Suppressor macrophage treated with lipopolysaccharide for 1 hour (primary cell): Measurements from ENCODE around the gene ICA1.
A peak's percentile ranks its signal among the peaks of the same experiment; 100 is the strongest.

ENCODE experiments used
- DNase-seq, 3 donors: peaks; one replicate each; pipeline ENCODE4 v3.0.0-alpha.2; 2020 to 2022

The ICA1 gene

GRCh38 chr7:8226501-8226900 lies 35.5 kb downstream of the ICA1 start:
- DNase-seq, result no peak

- no peak for DNase-seq
Measured at GRCh38 chr7:8221567-8221966, 40.4 kb downstream of the ICA1 start.

GRCh38 chr7:8221101-8221495 lies 40.9 kb downstream of the ICA1 start:
- no peak for DNase-seq

GRCh38 chr7:8220376-8221100 lies 41.4 kb downstream of the ICA1 start:
- no peak for DNase-seq

GRCh38 chr7:8217200-8218068 lies 44.5 kb downstream of the ICA1 start:
- peak; percentile 82 to 92 (median 84) for DNase-seq

- no peak for DNase-seq
Measured at GRCh38 chr7:8216334-8216690, 45.7 kb downstream of the ICA1 start.

GRCh38 chr7:8215648-8216333 lies 46.2 kb downstream of the ICA1 start:
- no peak for DNase-seq

- peak in 2 of 3 donors; percentile 5 to 22 for DNase-seq
Measured at GRCh38 chr7:8214244-8214824, 47.6 kb downstream of the ICA1 start.

GRCh38 chr7:8213381-8213780 lies 48.6 kb downstream of the ICA1 start:
- no peak for DNase-seq

GRCh38 chr7:8212638-8213037 lies 49.3 kb downstream of the ICA1 start:
- DNase-seq, result no peak

GRCh38 chr7:8211725-8212096 lies 50.3 kb downstream of the ICA1 start:
- DNase-seq, result no peak

- DNase-seq, result no peak
Measured at GRCh38 chr7:8210845-8211724, 50.9 kb downstream of the ICA1 start.

- no peak for DNase-seq
Measured at GRCh38 chr7:8209353-8209752, 52.6 kb downstream of the ICA1 start.

- no peak for DNase-seq
Measured at GRCh38 chr7:8208816-8209215, 53.2 kb downstream of the ICA1 start.

- no peak for DNase-seq
Measured at GRCh38 chr7:8206956-8207355, 55.0 kb downstream of the ICA1 start.

- DNase-seq, result no peak
Measured at GRCh38 chr7:8205537-8205936, 56.4 kb downstream of the ICA1 start.

GRCh38 chr7:8205031-8205387 lies 57.0 kb downstream of the ICA1 start:
- DNase-seq, result no peak

GRCh38 chr7:8204339-8205030 lies 57.5 kb downstream of the ICA1 start:
- no peak for DNase-seq

GRCh38 chr7:8201846-8202441 lies 60.0 kb downstream of the ICA1 start:
- DNase-seq, result no peak

- no peak for DNase-seq
Measured at GRCh38 chr7:8200717-8201116, 61.2 kb downstream of the ICA1 start.

GRCh38 chr7:8200316-8200715 lies 61.7 kb downstream of the ICA1 start:
- DNase-seq, result no peak
